DMS153 treated with DMSO at 0.1 percent for 48 hours (cell line): ENCODE results near the gene RNF213.
"Not testable (repeated sequence)": the region's sequence is repeated elsewhere in the genome, so short reads cannot be mapped to it uniquely, and the experiment has no call there.

ENCODE experiments used
- DNase-seq: peaks from one replicate; lab custom pipeline; 2025; ENCODE audit not compliant: unreplicated experiment; lab: John Stamatoyannopoulos, UW

The RNF213 gene

DNA sequence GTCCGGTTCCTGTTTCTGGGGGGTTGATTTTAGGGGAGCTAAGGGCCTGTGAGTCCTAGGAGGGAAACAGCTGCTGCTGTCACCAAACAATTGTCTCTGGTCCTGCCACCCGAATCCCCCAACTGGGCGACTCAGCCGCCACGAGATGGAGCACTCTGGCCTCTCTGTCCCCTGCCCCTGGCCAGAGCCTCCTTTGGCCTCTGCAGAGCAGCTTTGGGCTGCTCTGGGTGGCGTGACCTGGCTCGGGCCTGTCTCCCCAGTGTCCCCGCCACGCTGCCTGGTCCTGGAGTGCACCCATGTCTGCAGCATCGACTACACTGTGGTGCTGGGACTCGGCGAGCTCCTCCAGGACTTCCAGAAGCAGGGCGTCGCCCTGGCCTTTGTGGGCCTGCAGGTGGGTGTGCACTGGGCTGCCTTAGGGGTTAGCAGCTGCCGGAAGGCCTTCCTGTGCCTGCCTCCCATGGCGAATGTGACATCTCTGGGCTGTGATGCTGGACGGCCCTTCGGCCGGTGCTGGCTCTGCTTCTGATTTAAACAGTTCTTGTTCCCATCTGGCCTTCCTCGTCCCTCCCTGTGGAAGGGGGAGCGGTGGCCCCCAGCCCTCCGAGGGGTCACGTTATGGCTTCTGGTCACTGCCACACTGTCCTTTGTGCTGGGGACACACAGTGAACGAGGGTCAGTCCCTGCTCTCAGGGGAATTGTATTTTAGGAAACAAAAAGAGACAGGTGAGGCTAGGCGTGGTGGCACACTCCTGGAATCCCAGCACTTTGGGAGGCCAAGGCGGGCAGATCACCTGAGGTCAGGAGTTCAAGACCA, 11.6 kb upstream of the RNF213 start:
- DNase-seq = no peak

DNA sequence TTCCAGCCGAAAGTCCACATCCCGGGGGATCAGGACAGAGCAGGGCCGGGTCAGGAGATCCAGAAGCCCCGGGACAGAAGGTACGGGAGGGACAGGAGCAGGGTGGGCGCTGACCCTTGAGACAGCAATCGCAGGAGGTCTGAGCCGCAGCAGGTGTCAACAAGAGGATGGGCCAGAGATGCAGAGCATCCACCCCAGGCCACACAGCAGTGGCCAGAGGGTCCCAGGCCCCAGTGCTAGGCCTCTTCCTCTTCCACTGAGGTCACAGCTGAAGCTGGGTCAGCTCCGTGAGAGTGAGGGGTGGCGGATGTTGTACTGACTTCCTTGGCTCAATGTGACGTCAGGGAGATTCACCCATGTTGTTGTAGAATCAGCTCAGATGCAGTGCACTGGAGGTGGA, 8.7 kb upstream of the RNF213 start:
- no peak for DNase-seq

DNA sequence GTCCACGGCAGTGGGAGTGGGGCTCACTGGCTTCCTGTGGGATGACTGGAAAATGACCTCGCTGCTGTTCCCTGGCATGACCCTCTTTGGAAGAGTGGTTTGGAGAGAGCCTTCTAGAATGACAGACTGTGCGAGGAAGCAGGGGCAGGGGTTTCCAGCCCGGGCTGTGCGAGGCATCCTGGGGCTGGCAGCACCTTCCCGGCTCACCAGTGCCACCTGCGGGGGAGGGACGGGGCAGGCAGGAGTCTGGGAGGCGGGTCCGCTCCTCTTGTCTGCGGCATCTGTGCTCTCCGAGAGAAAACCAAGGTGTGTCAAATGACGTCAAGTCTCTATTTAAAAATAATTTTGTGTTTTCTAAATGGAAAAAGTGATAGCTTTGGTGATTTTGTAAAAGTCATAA, 7.8 kb upstream of the RNF213 start:
- DNase-seq = peak; percentile 64

DNA sequence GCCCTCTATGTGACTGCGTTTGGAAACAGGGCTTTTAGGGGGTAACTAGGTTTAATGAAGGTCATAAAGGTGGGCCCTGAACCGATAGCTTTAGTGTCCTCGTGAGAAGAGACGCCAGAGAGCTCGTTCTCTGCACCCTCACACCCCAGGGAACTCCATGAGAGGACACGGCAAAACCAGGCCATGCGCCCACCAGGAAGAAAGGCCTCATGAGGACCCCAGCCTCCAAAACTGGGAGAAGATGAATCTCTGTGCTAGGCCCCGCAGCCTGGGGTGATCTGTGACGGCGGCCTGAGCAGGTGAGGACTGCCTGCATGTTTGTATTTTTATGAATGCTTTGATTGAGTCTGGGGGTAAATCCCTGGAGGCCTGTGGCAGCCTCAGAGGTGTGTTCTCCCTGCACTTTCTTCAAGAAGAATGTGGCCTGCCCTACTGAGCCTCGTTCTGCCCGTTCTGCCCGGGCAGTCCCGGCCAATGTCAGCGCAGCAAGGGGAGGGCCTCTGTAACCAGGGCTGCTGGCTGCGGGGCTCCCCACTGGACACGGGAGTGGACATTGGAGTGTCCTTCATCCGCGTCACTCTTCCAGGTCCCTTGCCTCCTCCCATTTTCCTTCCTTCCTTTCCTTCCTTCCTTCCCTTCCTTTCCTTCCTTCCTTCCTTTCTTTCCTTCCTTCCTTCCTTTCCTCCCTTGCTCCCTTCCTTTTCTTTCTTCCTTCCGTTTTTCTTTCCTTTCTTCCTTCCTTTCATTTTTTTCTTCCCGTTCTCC, 6.8 kb upstream of the RNF213 start:
- no peak for DNase-seq

DNA sequence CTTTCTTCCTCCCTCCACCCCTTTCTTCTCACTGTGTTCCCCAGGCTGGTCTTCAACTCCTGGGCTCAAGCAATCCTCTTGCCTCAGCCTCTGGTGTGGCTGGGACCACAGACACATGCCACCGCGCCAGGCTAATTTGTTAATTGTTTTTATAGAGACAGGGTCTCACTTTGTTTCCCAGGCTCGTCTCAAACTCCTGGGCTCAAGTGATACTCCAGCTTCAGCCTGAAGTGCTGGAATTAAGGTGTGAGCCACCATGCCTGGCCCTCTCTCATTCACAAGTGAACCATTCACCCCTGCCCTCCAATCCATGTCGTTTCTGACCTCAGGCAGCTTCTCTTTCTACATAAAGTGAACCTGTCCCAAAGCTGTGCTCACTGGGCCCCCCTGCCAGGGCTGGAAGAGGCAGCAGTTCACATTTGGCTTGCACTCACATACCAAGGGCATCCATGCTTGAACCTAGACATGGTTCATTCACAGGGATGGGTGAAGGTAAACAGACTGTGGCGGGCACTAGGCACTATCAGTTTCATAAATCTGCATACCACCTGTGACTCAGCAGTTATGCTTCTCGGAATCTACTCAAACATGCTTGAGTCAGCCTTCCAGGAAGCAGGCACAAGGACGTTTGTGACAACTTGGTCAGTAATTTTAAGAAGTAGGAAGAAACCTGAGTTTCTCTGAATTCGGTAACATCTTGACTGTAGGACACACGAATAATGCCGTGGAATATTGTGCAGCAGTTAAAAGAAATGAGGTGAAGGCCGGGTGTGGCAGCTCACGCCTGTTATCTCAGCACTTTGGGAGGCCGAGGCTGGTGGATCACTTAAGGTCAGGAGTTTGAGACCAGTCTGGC, 6.0 kb upstream of the RNF213 start:
- DNase-seq = no peak

DNA sequence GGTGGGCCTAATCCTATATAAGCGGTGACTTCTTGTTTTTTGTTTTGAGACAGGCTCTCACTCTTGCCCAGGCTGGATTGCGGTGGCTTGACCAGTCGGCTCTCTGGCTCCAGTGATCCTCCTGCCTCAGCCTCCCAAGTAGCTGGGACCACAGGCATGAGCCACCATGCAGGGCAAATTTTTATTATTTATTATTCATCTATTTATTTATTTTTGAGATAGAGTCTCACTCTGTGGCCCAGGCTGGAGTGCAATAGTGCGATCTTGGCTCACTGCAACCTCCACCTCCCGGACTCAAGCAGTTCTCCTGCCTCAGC, 4.7 kb upstream of the RNF213 start:
- DNase-seq = no peak

DNA sequence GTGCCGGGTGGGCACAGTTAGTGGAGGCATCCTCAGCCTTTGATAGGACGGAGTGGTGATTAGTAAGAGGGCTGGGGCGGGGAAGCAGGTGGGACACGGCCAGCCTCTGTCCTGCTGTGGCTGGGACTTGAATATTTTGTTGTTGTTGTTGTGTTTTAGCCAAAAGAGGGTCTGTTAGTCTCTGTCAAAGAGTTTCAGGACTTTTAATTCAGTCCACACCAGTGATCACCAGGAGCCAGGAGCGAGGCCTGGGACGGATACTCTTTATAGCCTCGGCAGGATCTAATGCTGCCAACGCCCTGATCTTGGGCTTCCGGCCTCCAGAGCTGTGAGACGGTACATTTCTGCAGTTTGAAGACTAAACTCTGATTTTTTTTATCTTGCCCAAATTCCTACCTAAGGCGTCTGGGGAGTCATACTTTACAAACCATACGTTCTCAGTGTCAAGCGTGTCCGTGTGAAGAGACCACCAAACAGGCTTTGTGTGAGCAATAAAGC, 2.9 kb upstream of the RNF213 start:
- DNase-seq = no peak

DNA sequence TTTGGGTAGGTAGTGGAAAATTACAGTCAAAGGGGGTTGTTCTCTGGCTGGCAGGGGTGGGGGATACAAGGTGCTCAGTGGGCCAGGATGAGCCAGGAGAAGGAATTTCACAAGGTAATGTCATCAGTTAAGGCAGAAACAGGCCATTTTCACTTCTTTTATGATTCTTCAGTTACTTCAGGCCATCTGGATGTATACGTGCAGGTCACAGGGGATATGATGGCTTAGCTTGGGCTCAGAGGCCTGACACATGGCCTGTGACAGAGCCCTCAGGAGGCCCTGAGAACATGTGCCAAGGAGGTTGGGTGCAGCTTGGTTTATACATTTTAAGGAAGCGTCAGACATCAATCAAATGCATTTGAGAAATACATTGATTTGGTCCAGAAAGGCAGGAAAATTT, 2.4 kb upstream of the RNF213 start:
- not testable (repeated sequence) for DNase-seq

DNA sequence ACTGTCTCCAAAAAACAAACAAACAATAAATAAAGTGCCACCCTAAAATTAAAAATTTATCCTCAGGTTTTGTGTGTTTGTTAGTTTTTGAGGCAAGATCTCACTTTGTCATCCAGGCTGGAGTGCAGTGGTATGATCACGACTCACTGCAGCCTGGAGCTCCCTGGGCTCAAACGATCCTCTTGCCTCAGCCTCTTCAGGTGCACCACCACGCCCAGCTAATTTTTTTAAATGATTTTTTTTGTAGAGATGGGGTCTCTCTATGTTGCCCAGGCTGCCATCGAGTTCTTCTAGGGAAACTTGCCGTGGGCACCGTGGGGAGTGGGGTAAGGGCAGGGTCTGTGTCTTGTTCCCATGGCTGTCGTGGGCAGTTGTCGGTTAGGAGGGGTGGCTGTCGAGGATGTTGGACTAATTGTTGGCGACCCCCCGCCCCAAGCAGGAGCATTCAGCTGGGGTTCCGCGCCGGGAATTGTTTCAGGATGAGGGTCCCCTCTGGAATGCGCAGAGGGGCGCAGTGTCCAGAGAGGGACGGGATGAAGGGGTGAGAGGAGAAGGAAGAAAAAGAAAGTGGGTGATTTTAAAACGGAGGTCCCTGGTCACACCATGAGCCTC, 1.1 kb upstream of the RNF213 start:
- no peak for DNase-seq

DNA sequence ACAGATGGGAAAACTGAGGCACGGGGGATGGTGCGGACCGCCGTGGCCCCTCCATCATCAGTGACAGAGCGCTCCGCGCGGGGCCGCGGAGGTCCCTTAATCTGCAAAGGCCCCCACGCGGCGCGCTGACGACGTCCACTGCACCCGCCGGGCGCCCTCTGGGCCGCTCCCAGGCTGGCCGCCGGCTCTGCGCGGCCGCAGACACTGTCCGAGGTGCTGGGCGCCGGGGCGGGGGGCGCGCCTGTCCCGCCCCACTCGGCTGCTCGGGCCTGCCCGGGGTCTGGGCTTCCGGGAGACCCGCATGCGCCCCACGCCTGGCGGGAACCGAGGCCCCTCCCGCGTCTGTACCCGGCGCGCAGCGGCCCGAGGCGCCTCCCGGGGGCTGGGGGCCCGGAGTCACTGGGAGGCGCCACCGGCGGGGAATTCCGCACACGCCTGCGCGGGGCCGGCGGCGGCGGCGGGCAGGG, 550 bp upstream of the RNF213 start:
- DNase-seq = no peak

DNA sequence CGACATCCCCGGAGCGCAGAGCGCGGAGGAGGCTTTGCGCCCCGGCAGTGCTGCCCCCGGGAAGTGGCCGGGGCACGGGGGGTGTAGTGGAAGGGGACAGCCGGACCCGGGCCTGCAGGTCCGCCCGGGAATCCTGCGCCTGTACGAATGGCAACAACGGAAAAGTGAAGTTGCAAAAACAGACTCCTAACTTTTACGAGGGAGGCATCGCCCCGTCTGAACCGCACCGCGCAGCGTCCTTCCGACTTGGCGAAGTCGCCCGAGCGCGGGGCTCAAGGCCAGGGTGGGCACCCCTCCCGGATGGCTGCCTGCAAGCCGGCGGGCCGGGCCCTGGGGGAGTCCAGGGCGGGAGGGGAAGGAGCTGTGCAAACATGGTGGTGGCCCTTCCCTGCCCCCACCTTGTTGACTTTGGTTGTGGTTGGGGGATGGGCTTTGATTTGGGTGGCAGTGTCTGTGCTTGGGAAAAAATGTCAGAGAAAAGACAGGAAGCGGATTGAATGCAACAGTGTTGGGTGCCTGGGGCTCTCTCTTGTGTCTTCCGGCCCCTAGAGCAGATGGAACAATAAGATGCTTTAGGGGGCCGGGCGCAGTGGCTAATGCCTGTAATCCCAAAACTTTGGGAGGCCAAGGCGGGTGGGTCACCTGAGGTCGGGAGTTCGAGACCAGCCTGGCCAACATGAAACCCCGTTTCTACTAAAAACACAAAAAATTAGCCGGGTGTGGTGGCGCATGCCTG, 675 bp downstream of the RNF213 start:
- peak; percentile 91 for DNase-seq

DNA sequence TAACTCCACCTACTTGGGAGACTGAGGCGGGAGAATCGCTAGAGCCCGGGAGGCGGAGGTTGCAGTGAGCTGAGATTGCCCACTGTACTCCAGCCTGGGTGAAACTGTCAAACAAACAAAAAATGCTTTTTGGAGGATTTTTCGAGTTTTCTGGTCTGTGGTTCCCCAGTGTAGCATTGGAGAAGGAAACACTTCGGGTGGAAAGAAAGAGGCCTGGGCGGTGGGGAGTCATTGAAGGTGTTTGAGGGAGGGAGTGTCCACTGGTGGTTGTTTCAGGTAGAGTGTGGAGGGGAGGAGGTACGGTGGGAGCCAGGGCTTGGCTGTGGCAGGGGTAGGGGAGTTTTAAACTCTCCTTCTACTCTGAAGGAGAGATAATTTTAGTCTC, 1.2 kb downstream of the RNF213 start:
- no peak for DNase-seq

DNA sequence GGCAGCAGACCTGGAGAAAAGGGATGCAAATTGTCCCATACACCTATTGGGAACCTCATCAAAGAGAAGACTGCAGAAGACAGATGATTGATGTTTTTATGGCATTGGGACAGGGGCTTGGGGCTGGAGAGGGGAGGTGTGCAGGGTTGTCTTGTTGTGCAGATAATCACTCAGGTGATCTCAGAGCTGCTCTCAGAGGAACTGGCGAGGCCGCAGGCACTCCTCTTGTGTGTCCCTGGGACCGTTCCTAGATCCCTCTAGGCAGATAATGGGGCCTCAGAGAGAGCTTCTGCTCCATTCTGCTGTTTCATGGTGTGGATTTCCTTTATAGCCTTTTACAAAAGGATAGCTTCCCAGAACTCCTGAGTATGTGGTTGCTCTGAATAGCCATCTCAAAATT, 1.6 kb downstream of the RNF213 start:
- DNase-seq = no peak

DNA sequence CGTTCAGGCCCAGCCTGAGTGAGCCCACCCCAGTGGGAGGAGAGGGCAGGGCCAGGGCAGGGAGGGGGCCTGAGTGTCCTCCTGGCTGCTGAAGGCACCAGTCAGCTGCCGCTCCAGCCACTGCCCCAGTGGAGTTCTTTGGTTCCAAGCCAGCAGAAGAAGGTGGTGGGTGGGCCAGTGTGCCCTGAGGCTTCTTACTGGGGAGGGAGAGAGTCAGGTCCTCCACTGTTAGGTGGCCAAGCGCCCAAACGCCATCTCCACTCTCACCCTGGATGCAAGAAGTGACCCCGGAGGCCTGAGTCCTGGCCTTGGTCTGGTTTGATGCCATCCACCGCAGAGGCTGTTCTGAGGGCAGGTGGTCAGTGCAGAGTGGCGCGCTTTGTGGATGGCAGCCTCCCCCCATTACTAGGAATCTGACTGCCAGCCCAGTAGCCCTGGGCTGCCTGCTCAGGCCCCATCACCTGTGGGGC, 2.2 kb downstream of the RNF213 start:
- DNase-seq = no peak

DNA sequence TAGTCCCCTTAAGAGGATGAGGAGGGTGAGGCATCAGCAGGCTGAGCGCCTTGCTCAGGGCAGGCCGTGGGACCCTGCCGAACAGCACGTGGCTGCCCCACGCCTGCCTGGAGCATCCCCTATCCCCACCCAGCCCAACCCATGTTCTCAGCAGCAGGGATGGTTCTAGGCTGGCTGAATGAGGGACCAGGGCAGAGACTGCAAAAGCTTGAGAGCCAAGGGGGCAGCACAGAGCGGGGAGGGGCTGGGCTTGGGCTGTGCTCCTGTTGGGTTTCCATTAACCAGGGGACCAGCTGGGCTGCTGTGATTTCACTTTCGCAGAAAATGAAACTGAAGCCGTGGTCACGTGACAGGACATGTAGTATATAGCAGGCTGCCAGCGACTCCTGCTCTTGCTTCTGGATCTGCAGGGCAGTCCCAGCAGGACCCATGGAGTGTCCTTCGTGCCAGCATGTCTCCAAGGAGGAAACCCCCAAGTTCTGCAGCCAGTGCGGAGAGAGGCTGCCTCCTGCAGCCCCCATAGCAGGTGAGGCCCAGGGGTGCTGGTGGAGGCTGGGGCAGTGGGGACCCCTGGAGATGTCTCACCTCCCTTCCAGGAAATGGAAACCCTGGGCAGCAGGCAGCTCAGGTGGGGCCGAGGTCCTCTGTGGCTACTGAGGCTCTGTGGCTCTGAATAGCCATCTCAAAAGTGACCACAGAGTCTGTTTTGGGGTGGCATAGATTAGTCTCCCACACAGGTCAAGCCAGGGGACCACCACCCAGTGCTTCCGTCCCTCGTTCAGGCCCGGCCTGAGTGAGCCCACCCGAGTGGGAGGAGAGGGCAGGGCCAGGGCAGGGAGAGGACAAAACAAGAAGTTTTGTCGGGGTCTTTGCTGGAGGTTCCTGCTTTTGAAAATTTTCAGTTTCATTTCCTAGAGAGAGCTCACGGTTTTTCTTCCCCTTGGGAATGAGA, 2.9 kb downstream of the RNF213 start:
- peak; percentile 34 for DNase-seq

DNA sequence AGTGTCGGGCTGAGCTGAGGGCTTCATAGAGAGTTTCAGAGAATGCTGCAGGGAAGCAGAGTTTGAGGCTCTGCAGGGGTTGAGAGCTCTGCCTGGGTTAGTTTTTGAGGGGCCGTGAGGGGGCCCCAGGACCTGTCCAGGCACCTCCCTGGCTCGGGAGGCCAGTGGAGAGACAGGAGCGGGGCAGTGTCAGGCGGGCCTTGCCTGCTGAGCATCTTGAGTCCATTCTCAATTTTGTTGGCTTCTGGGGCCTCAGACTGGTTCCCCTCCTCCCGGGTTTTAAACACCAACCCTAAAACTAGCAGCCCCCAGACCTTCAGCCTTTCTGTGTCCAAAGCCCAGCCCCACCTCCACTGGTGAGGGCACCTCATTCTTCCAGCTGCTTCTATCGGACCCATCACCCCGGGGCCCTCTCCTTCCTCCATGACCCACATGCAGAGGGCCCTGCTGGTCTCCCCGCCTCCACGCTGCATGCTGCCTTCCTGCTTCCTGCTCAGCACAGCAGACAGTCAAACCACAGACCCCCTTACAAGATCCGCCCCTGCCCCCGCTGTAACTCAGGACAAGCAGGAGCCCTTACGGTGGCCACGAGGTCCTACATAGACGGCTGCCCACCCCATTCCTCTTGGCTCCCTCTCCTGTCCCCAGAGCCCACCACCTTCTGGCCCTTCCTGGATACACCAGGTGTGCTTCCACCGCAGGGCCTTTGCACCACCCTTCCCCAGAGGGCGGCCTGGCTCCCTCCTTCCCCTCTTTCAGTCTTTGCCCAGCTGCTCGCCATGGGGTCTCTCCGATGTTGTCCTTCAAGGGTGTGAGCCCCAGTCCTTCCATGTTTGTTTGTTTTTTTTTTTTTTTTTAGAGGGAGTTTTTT, 3.8 kb downstream of the RNF213 start:
- no peak for DNase-seq

DNA sequence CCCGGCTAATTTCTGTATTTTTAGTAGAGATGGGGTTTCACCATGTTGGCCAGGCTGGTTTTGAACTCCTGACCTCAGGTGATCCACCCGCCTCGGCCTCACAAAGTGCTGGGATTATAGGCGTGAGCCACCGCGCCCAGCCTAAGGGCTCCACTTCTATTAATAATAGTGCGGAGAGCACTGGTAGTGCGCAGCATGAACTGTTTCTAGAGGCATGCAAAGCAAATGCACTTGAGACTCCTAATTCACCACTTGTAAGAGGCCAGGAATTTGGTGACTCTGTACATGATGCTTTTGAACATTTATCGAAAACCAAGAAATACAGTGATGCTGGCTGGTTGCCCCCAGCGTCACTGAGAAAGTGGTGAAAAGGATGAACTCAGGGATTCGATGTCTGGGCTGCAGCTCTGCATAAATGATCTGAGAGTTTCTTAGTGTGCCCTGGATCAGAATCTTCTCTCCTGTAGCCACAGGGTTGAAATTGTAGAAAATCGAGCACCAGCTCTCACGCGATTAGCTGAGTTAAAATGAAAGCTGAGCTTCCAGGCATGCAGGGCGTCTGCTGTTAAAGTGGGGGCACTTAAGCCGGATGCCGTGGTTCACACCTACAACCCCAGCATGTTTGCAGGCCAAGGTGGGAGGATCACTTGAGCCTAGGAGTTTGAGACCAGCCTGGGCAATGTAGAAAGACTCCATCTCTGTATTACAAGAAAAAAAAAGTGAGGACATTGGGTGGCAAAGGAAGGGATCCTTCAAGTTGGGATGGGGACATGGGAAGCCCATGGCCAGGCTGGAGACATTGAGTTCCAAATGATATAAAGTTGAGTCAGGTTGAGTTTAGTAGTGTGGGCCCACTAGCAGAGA, 4.8 kb downstream of the RNF213 start:
- DNase-seq = no peak
